ENCODE data around the gene TMEM19. TPM values are rescaled to one million over a fixed set of nuclear protein-coding genes. Genes with fewer than 3 reads are reported as not detected.

The TMEM19 gene
- total and polyA plus RNA-seq, 2 of the 8 experiments (the other 6 are each of a cell fraction or from before 2014, with no cell fraction given): 12.6 to 19.1 TPM

- DNase-seq (ENCODE audit: low read depth in 1 of 2, low spot score in 2 of 2) (no peak), FAIRE-seq (no peak)
- no peak overlapping the region for H3K14ac ChIP-seq (ENCODE audit: insufficient read length)
- ChIA-PET POLR2A (ENCODE audit: partially characterized antibody) (no interaction called here), CTCF (ENCODE audit: partially characterized antibody) (interaction anchor here (0.9 to 1.3 kb wide), 2 partner anchors 13 to 70 kb away, joined by 3 read pairs; no protein-coding TSS in a partner anchor)
- H3K79me1 ChIP-seq (ENCODE audit: low read depth, low read length): no peaks in the 10 kb centered on the region
- H2BK12ac ChIP-seq (ENCODE audit: low read depth, low read length): no peak overlapping the region
- H3K18ac ChIP-seq (ENCODE audit: extremely low read depth, low read length): no peak overlapping the region
- no peaks in the 10 kb centered on the region for H3K27me3 ChIP-seq (replicated peaks in 1 of 4; ENCODE audit: control insufficient read depth in 3 of 4, extremely low read depth in 1 of 4, insufficient read depth in 3 of 4, low read length in 3 of 4)
- H4K5ac ChIP-seq (ENCODE audit: insufficient read length, low read depth, low read length): no peak overlapping the region
- no peak overlapping the region for H2BK15ac ChIP-seq (ENCODE audit: low read length)
- no peak overlapping the region for H2AK5ac ChIP-seq (ENCODE audit: low read depth, low read length)
- H3K27ac ChIP-seq (ENCODE audit: low read depth, low read length): no peak overlapping the region
- H2BK120ac ChIP-seq (replicated peaks; ENCODE audit: low read depth, low read length): no peak overlapping the region
- H3K36me3 ChIP-seq (ENCODE audit: control insufficient read depth in 2 of 4, insufficient read depth in 4 of 4, low read length in 3 of 4): no peaks in the 10 kb centered on the region
- no peak for TF ChIP-seq SP1 (IDR thresholded peaks at IDR 0.05; ENCODE audit: low read depth, low read length)
- TF ChIP-seq BCL11A (IDR thresholded peaks at IDR 0.05; ENCODE audit: low read depth in 2 of 2, low read length in 2 of 2): no peak
- TF ChIP-seq CEBPB (IDR thresholded peaks at IDR 0.05; ENCODE audit: low read depth, low read length): no peak
- TF ChIP-seq BRCA1 (IDR thresholded peaks at IDR 0.05; ENCODE audit: low read depth, low read length): no peak
- H4K91ac ChIP-seq (replicated peaks; ENCODE audit: insufficient read length, low read length): no peak overlapping the region
- H3K9ac ChIP-seq (replicated peaks in 1 of 4; ENCODE audit: extremely low read depth in 1 of 4, low read depth in 3 of 4, low read length in 3 of 4): no peak overlapping the region
- H4K20me1 ChIP-seq (replicated peaks in 1 of 2; ENCODE audit: control insufficient read depth in 1 of 2, insufficient read depth in 2 of 2, low read length in 2 of 2): no peaks in the 10 kb centered on the region
- no peak overlapping the region for H3K23ac ChIP-seq (ENCODE audit: insufficient read length)
- H2BK20ac ChIP-seq (ENCODE audit: low read length): no peak overlapping the region
- H3K56ac ChIP-seq (replicated peaks; ENCODE audit: insufficient read length, low read depth, low read length): no peak overlapping the region
- peaks cover 2% of the 10 kb centered on the region; the same call in 1 of the 2 replicates for H3K23me2 ChIP-seq (ENCODE audit: low read depth, low read length)
- H3K9me3 ChIP-seq (ENCODE audit: insufficient read depth in 2 of 2, low read depth in 1 of 2, low read length in 1 of 2): no peaks in the 10 kb centered on the region
- H3K4ac ChIP-seq (replicated peaks; ENCODE audit: insufficient read length, low read depth, low read length): no peak overlapping the region
- H4K8ac ChIP-seq (ENCODE audit: extremely low read depth, insufficient read depth, low read length): no peak overlapping the region
- no peak overlapping the region for H2BK5ac ChIP-seq (ENCODE audit: low read depth, low read length)
- H3K4me1 ChIP-seq (replicated peaks in 1 of 4; ENCODE audit: control insufficient read depth in 3 of 4, insufficient read depth in 4 of 4, low read length in 3 of 4): no peaks in the 10 kb centered on the region
- H3K79me2 ChIP-seq (ENCODE audit: control insufficient read depth in 1 of 2, insufficient read depth in 2 of 2, low read length in 2 of 2): no peaks in the 10 kb centered on the region
- H3K4me3 ChIP-seq (ENCODE audit: extremely low read depth in 1 of 4, insufficient read depth in 2 of 4, low read depth in 3 of 4, low read length in 4 of 4): no peak overlapping the region
- H3K4me2 ChIP-seq (ENCODE audit: insufficient read depth in 1 of 2, low read depth in 2 of 2, low read length in 2 of 2): no peak overlapping the region
- H2AFZ ChIP-seq (ENCODE audit: low read length): no peak overlapping the region
- WGBS, 2 experiments (ENCODE audit: extremely low coverage in 1 of 2, insufficient coverage in 1 of 2, insufficient read length in 1 of 2, insufficient replicate concordance in 2 of 2, low coverage in 1 of 2, low lambda C conversion rate in 2 of 2, missing lambda C conversion rate in 1 of 2): 89% methylated on average over 1 of the region's 1 CpG; no CpG with 5 or more reads in 1 of the 2 experiments
These were observed 3.4 kb upstream of the TMEM19 start for GRCh38 chr12:71682466-71682865.

Measured in H1 (cell line).